Measurements from ENCODE around the gene SV2B.

The SV2B gene

DNA sequence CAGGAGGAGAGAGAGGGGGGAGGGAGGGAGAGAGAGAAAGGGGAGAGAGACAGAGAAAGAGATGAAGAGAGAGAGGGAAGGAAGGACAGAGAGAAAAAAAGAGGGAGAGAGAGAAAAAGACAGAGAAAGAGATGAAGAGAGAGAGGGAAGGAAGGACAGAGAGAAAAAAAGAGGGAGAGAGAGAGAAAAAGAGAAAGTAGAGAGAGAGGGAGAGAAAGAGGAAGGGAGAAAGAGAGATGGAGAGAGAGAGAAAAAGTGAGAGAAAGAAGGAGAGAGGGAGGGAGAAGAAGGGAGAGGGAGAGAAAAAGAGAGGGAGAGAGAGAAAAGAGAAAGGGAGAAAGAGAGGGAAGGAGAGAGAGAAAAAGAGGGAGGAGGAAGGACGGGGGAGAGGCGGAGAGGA lies 204.2 kb downstream of the SV2B start:
- no peaks in the 10 kb centered on the region for H3K27me3 ChIP-seq (ENCODE audit: control insufficient read depth, insufficient read depth, low read length)
- DNase-seq (ENCODE audit: low read depth, low spot score), result no peak
- H3K4me3 ChIP-seq (ENCODE audit: low read length), result no peak overlapping the region
- H3K36me3 ChIP-seq (ENCODE audit: control insufficient read depth, insufficient read depth, low read length), result no peaks in the 10 kb centered on the region
- H3K27ac ChIP-seq (ENCODE audit: low read length), result no peak overlapping the region
- peaks cover 2% of the 10 kb centered on the region; the same call in 1 of the 2 replicates for H3K4me1 ChIP-seq (ENCODE audit: control insufficient read depth, insufficient read depth, low read length)
- H3K9me3 ChIP-seq (ENCODE audit: control insufficient read depth, insufficient read depth, low read length), result no peaks in the 10 kb centered on the region
- WGBS (ENCODE audit: insufficient coverage, insufficient read length), result 100% methylated on average over 2 of the region's 2 CpGs

DNA sequence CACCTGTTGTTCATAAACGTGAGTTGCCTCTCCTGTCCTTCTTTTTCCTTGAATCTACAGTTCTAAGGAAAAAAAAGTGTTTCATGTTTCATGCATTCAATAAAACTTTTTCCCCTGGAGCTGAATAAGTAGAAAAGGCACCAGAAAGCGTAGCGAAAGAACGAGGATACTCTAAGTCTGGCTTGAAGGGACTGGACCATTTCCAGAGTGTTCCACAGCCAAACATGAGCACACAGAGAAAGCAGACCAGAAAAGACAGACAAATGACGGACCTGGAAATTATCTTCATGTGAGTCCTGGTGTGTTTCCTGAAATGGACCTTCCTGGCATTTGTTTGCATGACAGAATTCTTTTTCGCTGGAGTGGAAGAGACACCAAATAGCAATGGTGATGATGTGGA lies 204.7 kb downstream of the SV2B start:
- H3K4me1 ChIP-seq (ENCODE audit: control insufficient read depth, insufficient read depth, low read length), result peaks cover 2% of the 10 kb centered on the region; the same call in 1 of the 2 replicates
- no peaks in the 10 kb centered on the region for H3K36me3 ChIP-seq (ENCODE audit: control insufficient read depth, insufficient read depth, low read length)
- DNase-seq (ENCODE audit: low read depth, low spot score), result no peak
- no CpG with 5 or more reads among the region's 6 CpGs for WGBS (ENCODE audit: insufficient coverage, insufficient read length)
- no peak overlapping the region for H3K27ac ChIP-seq (ENCODE audit: low read length)
- no peak overlapping the region for H3K4me3 ChIP-seq (ENCODE audit: low read length)
- no peaks in the 10 kb centered on the region for H3K27me3 ChIP-seq (ENCODE audit: control insufficient read depth, insufficient read depth, low read length)
- H3K9me3 ChIP-seq (ENCODE audit: control insufficient read depth, insufficient read depth, low read length), result no peaks in the 10 kb centered on the region

DNA sequence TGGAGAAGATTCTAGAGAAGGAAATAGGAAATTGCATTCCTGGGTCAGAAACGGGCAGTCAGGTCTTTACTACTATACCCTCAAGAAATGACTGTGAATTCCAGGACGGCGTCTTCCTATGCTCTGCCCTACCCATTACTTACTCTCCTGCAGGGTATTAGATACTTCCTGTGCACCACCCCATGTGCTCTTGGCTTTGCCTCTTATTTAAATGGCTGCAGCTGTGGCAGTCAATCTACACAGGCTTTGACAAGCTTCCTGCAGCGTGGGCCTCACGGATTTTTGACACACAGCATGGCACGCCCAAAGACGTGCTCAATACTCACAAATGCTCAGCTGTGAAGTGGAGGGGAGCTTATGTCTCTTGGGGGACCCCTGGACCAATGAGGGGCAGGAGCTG lies 206.1 kb downstream of the SV2B start:
- WGBS (ENCODE audit: insufficient coverage, insufficient read length), result no CpG with 5 or more reads among the region's 7 CpGs
- no peaks in the 10 kb centered on the region for H3K27me3 ChIP-seq (ENCODE audit: control insufficient read depth, insufficient read depth, low read length)

DNA sequence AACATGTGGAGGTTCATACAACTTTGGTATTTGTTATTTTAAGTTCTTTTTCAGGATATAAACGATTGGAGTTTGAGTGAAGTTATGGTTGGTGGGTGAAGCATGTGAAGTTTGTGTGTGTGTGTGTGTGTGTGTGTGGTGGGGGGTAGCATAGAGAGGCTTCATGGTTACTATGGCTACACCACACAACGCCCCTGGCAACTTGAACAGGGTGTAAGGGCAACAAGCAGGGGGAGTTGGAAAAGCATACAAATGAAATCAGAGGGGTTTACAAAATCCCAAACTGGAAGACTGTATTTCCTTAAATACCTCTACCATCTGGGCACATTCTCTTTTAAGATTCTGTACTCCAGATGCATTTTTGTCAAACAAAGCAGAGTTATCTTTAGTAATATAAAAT lies 207.5 kb downstream of the SV2B start:
- peaks cover 2% of the 10 kb centered on the region; the same call in 1 of the 2 replicates for H3K4me1 ChIP-seq (ENCODE audit: control insufficient read depth, insufficient read depth, low read length)
- no peaks in the 10 kb centered on the region for H3K9me3 ChIP-seq (ENCODE audit: control insufficient read depth, insufficient read depth, low read length)
- no peaks in the 10 kb centered on the region for H3K36me3 ChIP-seq (ENCODE audit: control insufficient read depth, insufficient read depth, low read length)
- no peak for DNase-seq (ENCODE audit: low read depth, low spot score)
- H3K4me3 ChIP-seq (ENCODE audit: low read length), result no peak overlapping the region
- H3K27me3 ChIP-seq (ENCODE audit: control insufficient read depth, insufficient read depth, low read length), result no peaks in the 10 kb centered on the region
- 100% methylated on average over 1 of the region's 2 CpGs for WGBS (ENCODE audit: insufficient coverage, insufficient read length)
- no peak overlapping the region for H3K27ac ChIP-seq (ENCODE audit: low read length)

More for the DNA sequence above, 206.1 kb downstream of the SV2B start:
- Histone ChIP-seq H3K4me1 (ENCODE audit: control insufficient read depth, insufficient read depth, low read length) (peaks cover 2% of the 10 kb centered on the region; the same call in 1 of the 2 replicates), H3K9me3 (ENCODE audit: control insufficient read depth, insufficient read depth, low read length) (no peaks in the 10 kb centered on the region), H3K4me3 (ENCODE audit: low read length) (no peak overlapping the region), H3K36me3 (ENCODE audit: control insufficient read depth, insufficient read depth, low read length) (no peaks in the 10 kb centered on the region), H3K27ac (ENCODE audit: low read length) (no peak overlapping the region)
- no peak for DNase-seq (ENCODE audit: low read depth, low spot score)

DNA sequence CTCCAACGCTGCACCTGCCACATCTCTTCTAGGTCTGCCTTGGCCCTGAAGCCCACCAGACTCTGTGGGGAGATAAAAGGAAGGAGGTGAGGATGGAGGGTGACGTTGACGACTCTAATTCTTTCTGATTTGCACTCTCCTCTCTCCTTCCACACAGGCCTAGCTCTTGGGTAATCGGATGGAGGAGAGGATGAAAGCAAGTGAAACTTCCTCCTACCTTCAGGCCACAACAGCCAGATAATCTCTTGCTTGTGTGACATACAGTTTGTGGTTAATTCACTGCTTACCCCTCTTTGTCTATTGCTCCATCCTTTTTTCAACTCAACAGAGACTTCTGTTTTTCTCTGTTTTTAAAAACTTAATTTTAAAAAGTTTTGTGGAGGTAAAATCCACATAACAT lies 208.1 kb downstream of the SV2B start:
- H3K27ac ChIP-seq (ENCODE audit: low read length), result no peak overlapping the region
- H3K9me3 ChIP-seq (ENCODE audit: control insufficient read depth, insufficient read depth, low read length), result no peaks in the 10 kb centered on the region
- H3K4me1 ChIP-seq (ENCODE audit: control insufficient read depth, insufficient read depth, low read length), result peaks cover 2% of the 10 kb centered on the region; the same call in 1 of the 2 replicates
- H3K4me3 ChIP-seq (ENCODE audit: low read length), result no peak overlapping the region
- DNase-seq (ENCODE audit: low read depth, low spot score), result no peak
- WGBS (ENCODE audit: insufficient coverage, insufficient read length), result no CpG with 5 or more reads among the region's 4 CpGs
- no peaks in the 10 kb centered on the region for H3K27me3 ChIP-seq (ENCODE audit: control insufficient read depth, insufficient read depth, low read length)
- no peaks in the 10 kb centered on the region for H3K36me3 ChIP-seq (ENCODE audit: control insufficient read depth, insufficient read depth, low read length)

DNA sequence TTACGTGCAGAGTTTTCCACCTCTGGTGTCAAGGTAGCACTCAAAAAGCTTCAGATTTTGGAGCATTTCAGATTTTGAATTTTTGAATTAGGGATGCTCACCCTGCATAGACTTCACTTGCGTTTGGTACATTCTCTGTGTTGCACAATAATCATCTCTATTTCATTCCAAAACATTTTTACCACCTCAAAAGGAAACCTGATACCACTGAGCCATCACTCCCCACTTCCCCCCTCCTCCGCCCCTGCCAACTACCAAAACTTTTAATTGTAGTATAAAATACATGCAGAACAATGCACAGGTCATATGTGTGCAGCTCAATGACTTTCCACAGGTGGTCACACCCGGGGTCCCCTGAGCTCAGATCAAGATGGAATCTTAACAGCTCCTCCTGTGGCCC lies 208.8 kb downstream of the SV2B start:
- Histone ChIP-seq H3K27me3 (ENCODE audit: control insufficient read depth, insufficient read depth, low read length) (no peaks in the 10 kb centered on the region), H3K9me3 (ENCODE audit: control insufficient read depth, insufficient read depth, low read length) (no peaks in the 10 kb centered on the region), H3K4me3 (ENCODE audit: low read length) (no peak overlapping the region), H3K4me1 (ENCODE audit: control insufficient read depth, insufficient read depth, low read length) (peaks cover 2% of the 10 kb centered on the region; the same call in 1 of the 2 replicates), H3K36me3 (ENCODE audit: control insufficient read depth, insufficient read depth, low read length) (no peaks in the 10 kb centered on the region), H3K27ac (ENCODE audit: low read length) (no peak overlapping the region)
- no CpG with 5 or more reads among the region's 4 CpGs for WGBS (ENCODE audit: insufficient coverage, insufficient read length)
- no peak for DNase-seq (ENCODE audit: low read depth, low spot score)

DNA sequence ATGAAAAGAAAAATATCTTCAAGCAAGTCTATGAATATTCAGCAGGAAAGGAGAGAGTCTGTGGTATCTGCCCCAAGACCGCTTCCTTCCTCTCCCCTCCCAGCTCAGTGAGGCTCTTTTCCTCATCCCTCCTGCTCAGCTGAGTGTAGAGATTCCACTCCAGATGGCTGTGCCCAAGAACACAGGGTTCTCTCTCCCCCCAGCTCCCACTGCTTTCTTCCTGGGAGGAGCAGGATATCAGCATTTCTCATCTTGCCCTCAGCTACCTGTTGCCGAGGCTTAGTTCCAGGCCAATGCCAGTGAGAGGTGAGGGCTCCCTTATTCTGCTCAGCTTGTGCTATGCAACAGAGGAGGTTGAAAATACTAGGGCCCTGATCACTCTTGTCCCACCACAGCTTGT lies 211.9 kb downstream of the SV2B start:
- H3K4me1 ChIP-seq (ENCODE audit: control insufficient read depth, insufficient read depth, low read length), result no peaks in the 10 kb centered on the region
- H3K9me3 ChIP-seq (ENCODE audit: control insufficient read depth, insufficient read depth, low read length), result no peaks in the 10 kb centered on the region
- no peak overlapping the region for H3K4me3 ChIP-seq (ENCODE audit: low read length)
- DNase-seq (ENCODE audit: low read depth, low spot score), result no peak
- H3K36me3 ChIP-seq (ENCODE audit: control insufficient read depth, insufficient read depth, low read length), result no peaks in the 10 kb centered on the region
- WGBS (ENCODE audit: insufficient coverage, insufficient read length), result no CpG with 5 or more reads among the region's 2 CpGs
- H3K27me3 ChIP-seq (ENCODE audit: control insufficient read depth, insufficient read depth, low read length), result no peaks in the 10 kb centered on the region
- no peak overlapping the region for H3K27ac ChIP-seq (ENCODE audit: low read length)

DNA sequence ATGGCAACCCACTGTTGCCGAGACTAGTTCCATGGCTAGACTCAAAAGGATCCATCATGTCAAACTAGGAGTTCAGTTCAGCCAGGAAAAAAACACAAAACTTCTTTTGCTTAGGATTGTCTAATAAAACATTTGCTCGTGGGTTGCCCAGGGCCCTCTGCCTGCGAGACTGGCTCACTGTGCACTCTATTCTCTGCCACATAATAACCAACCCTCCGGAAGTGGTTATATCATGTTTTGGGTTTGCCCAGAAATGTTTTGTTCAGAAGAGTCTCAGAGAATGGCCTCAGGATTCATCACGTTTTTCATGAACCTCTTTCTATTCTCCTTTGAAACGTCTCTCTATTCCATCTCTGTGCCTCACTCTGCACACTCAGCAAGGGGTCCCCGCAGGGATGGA lies 216.1 kb downstream of the SV2B start:
- no peak for DNase-seq (ENCODE audit: low read depth, low spot score)
- Histone ChIP-seq H3K27ac (ENCODE audit: low read length) (no peak overlapping the region), H3K9me3 (ENCODE audit: control insufficient read depth, insufficient read depth, low read length) (no peaks in the 10 kb centered on the region), H3K27me3 (ENCODE audit: control insufficient read depth, insufficient read depth, low read length) (no peaks in the 10 kb centered on the region), H3K36me3 (ENCODE audit: control insufficient read depth, insufficient read depth, low read length) (no peaks in the 10 kb centered on the region), H3K4me3 (ENCODE audit: low read length) (no peak overlapping the region), H3K4me1 (ENCODE audit: control insufficient read depth, insufficient read depth, low read length) (no peaks in the 10 kb centered on the region)
- no CpG with 5 or more reads among the region's 7 CpGs for WGBS (ENCODE audit: insufficient coverage, insufficient read length)

DNA sequence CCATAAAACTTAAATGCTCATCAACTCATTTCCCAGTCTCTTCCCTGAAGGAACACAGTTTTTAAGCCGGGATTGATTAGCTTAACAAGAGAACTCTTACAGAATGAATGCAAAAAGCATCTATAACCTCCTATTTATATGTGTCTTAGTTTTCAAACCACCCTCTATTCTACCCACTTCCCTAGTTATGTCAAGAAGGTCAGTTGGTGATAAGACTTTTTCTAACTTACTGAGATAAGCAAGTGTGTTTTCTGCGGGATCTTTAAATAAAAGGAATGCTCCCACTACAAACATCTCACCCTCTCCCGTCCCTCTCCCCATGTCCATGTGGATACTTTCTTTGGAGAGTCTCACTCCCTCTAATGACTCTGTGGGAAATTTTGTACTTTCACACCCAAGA lies 218.5 kb downstream of the SV2B start:
- DNase-seq (ENCODE audit: low read depth, low spot score), result no peak
- H3K27me3 ChIP-seq (ENCODE audit: control insufficient read depth, insufficient read depth, low read length), result no peaks in the 10 kb centered on the region
- no peaks in the 10 kb centered on the region for H3K4me1 ChIP-seq (ENCODE audit: control insufficient read depth, insufficient read depth, low read length)
- no peaks in the 10 kb centered on the region for H3K36me3 ChIP-seq (ENCODE audit: control insufficient read depth, insufficient read depth, low read length)
- no peaks in the 10 kb centered on the region for H3K9me3 ChIP-seq (ENCODE audit: control insufficient read depth, insufficient read depth, low read length)
- H3K27ac ChIP-seq (ENCODE audit: low read length), result no peak overlapping the region
- no peak overlapping the region for H3K4me3 ChIP-seq (ENCODE audit: low read length)
- WGBS (ENCODE audit: insufficient coverage, insufficient read length), result no CpG with 5 or more reads among the region's 3 CpGs

DNA sequence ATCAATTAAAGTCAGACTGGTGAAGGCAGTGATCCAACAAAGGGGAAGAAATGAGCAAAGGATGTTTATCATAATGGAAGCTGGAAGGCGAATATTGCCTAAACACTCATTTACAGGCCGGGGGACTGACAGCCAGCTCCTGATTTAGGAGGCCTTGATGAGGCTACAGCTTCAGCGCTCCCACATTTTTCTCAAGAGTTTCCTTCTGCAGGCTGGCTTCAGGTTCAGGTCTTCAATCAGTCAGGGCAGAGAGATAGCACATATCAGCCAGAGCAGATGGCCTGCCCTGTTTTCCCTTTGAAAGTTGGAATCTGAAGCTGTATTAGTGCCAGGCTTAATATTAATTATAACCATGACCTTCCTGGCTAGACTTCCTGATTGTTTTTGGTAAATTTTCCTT lies 218.9 kb downstream of the SV2B start:
- Histone ChIP-seq H3K4me3 (ENCODE audit: low read length) (no peak overlapping the region), H3K27ac (ENCODE audit: low read length) (no peak overlapping the region), H3K27me3 (ENCODE audit: control insufficient read depth, insufficient read depth, low read length) (no peaks in the 10 kb centered on the region), H3K36me3 (ENCODE audit: control insufficient read depth, insufficient read depth, low read length) (no peaks in the 10 kb centered on the region), H3K4me1 (ENCODE audit: control insufficient read depth, insufficient read depth, low read length) (no peaks in the 10 kb centered on the region), H3K9me3 (ENCODE audit: control insufficient read depth, insufficient read depth, low read length) (no peaks in the 10 kb centered on the region)
- no CpG with 5 or more reads among the region's 3 CpGs for WGBS (ENCODE audit: insufficient coverage, insufficient read length)
- DNase-seq (ENCODE audit: low read depth, low spot score), result no peak

DNA sequence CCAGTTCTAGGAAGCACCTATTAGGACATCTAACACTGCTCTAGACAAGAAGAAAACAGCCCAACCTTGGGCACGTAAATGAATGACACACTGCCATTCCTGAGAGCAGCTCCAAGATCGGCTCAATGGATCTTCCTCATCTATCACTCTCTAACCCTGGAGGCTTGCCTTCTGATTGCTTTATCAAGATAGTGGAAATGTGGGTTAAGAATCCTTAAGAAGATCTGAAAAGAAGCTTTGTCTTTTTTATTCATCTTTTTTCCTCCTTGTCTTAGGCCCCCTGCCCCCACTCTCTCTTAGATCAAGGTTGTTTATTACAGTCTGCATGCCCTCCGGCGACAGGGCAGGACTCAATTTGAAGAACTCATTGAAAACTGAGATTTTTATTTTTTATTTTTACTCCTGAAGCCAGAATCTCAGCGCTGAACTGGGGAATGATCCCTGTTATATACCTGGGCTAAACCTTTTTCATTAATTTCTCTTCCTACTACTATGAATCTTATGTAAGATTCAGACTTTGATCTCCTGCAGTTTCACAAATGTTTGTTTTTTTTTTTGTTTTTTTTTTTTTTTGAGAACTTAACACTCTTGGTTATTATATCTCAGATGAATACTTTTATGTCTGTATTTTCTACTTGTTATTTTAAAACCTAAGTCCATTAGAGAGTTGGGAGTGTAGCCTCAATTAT lies 219.5 kb downstream of the SV2B start:
- no peaks in the 10 kb centered on the region for H3K9me3 ChIP-seq (ENCODE audit: control insufficient read depth, insufficient read depth, low read length)
- H3K27me3 ChIP-seq (ENCODE audit: control insufficient read depth, insufficient read depth, low read length), result no peaks in the 10 kb centered on the region
- no peak overlapping the region for H3K27ac ChIP-seq (ENCODE audit: low read length)
- no peaks in the 10 kb centered on the region for H3K4me1 ChIP-seq (ENCODE audit: control insufficient read depth, insufficient read depth, low read length)
- no peak overlapping the region for H3K4me3 ChIP-seq (ENCODE audit: low read length)
- no peaks in the 10 kb centered on the region for H3K36me3 ChIP-seq (ENCODE audit: control insufficient read depth, insufficient read depth, low read length)
- no CpG with 5 or more reads among the region's 5 CpGs for whole genome bisulfite sequencing (ENCODE audit: insufficient coverage, insufficient read length)
- no peak for DNase-seq (ENCODE audit: low read depth, low spot score)

All from iPS DF 6.9 (cell line).